ENCODE results near the gene FGD4.
A peak's percentile ranks its signal among the peaks of the same experiment; 100 is the strongest.

Gene FGD4

DNA sequence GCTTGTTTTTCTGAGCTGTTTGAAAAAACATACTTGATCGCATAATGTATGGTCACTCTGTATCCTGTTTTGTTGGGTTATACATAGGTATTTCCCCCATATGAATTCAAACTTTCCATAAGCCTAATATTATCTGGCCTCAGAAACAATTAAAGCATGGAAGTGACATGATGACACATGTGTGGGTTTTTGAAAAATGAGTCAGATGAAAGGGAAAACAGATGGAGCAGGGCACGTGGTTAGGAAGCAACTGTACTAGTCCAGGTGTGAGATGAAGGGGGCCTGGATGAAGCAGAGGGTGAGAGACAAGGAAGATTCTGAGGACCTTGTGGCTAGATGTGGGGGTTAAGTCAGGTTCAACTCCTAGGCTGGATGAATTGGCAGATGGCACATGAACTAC lies 187.0 kb downstream of the FGD4 start:
- peak; percentile 85 for ATAC-seq (ENCODE audit: insufficient read depth, low read depth)
- Histone ChIP-seq H3K36me3 (ENCODE audit: insufficient read depth, low read length) (no peaks in the 10 kb centered on the region), H3K27me3 (ENCODE audit: insufficient read depth, low read length, poor library complexity) (no peaks in the 10 kb centered on the region), H3K27ac (ENCODE audit: low read length) (peak overlapping the region; percentile 55), H3K79me2 (ENCODE audit: insufficient read depth, low read length) (no peaks in the 10 kb centered on the region), H3K9ac (ENCODE audit: low read depth, low read length) (no peak overlapping the region), H2AFZ (ENCODE audit: low read depth, low read length) (no peak overlapping the region), H3K4me3 (ENCODE audit: low read depth in 1 of 2, low read length in 2 of 2) (no peak overlapping the region), H4K20me1 (ENCODE audit: insufficient read depth, low read length) (no peaks in the 10 kb centered on the region), H3K4me1 (ENCODE audit: insufficient read depth, low read length) (peaks cover 47% of the 10 kb centered on the region), H3K4me2 (ENCODE audit: insufficient read depth, low read length) (no peak overlapping the region), H3K9me3 (ENCODE audit: insufficient read depth, low read length, severe bottlenecking) (no peaks in the 10 kb centered on the region)
- peak; percentile 60 for DNase-seq
- TF ChIP-seq, protein P1, sequence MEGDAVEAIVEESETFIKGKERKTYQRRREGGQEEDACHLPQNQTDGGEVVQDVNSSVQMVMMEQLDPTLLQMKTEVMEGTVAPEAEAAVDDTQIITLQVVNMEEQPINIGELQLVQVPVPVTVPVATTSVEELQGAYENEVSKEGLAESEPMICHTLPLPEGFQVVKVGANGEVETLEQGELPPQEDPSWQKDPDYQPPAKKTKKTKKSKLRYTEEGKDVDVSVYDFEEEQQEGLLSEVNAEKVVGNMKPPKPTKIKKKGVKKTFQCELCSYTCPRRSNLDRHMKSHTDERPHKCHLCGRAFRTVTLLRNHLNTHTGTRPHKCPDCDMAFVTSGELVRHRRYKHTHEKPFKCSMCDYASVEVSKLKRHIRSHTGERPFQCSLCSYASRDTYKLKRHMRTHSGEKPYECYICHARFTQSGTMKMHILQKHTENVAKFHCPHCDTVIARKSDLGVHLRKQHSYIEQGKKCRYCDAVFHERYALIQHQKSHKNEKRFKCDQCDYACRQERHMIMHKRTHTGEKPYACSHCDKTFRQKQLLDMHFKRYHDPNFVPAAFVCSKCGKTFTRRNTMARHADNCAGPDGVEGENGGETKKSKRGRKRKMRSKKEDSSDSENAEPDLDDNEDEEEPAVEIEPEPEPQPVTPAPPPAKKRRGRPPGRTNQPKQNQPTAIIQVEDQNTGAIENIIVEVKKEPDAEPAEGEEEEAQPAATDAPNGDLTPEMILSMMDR (IDR thresholded peaks at IDR 0.05; ENCODE audit: borderline replicate concordance, extremely low read depth, low read length, poor library complexity, severe bottlenecking), result no peak
- no peak for TF ChIP-seq EZH2 (IDR thresholded peaks at IDR 0.05; ENCODE audit: borderline replicate concordance, low read depth, low read length, severe bottlenecking)

DNA sequence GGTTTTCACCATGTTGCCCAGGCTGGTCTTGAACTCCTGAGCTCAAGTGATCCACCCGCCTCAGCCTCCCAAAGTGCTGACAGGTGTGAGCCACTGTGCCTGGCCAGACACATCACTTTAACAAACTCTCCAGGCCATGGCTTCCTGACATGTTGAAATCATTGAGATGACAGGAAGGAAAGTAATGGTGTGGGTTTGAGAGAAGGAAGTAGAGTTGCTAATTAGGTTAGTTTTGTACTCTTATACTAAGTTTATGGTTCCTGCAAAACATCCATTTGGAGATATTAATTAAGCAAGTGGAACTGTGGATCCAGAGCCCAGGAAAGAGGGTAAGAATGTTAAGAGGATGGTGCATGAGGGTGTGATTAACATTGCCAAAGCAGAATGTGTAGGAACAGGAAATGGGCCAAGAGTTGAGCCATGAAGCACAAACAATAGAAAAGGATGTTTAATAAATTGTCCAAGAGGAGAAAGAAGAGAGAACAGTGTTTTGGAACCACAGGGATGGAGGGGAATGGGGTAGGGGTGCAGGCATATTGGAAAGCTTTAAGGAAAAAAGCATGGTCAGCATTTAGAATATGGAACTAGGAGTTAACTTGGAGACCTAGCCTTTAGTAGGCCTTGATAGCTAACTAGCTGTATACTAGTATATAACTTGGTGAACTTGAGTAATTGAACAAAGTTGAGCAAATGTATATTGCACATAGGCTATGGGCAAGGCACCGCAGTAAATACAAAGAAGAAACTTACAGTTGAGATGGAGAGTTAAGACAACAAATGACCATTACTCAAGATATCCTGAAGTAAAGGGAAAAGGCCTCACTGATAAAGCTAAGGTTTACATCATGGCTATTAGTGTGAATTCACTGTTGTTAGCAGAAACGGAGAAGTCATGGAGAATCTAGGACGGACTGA lies 188.5 kb downstream of the FGD4 start:
- Histone ChIP-seq H3K79me2 (ENCODE audit: insufficient read depth, low read length) (no peaks in the 10 kb centered on the region), H2AFZ (ENCODE audit: low read depth, low read length) (peak overlapping the region; percentile 35), H4K20me1 (ENCODE audit: insufficient read depth, low read length) (no peaks in the 10 kb centered on the region), H3K9me3 (ENCODE audit: insufficient read depth, low read length, severe bottlenecking) (no peaks in the 10 kb centered on the region), H3K9ac (ENCODE audit: low read depth, low read length) (no peak overlapping the region), H3K36me3 (ENCODE audit: insufficient read depth, low read length) (no peaks in the 10 kb centered on the region), H3K4me1 (ENCODE audit: insufficient read depth, low read length) (peaks cover 47% of the 10 kb centered on the region), H3K4me3 (ENCODE audit: low read depth in 1 of 2, low read length in 2 of 2) (no peak overlapping the region), H3K27ac (ENCODE audit: low read length) (peak overlapping the region; percentile 64), H3K27me3 (ENCODE audit: insufficient read depth, low read length, poor library complexity) (no peaks in the 10 kb centered on the region), H3K4me2 (ENCODE audit: insufficient read depth, low read length) (no peak overlapping the region)
- DNase-seq (no peak), ATAC-seq (ENCODE audit: insufficient read depth, low read depth) (no peak)
- no peak for TF ChIP-seq EZH2 (IDR thresholded peaks at IDR 0.05; ENCODE audit: borderline replicate concordance, low read depth, low read length, severe bottlenecking)
- TF ChIP-seq, protein P1 (IDR thresholded peaks at IDR 0.05; ENCODE audit: borderline replicate concordance, extremely low read depth, low read length, poor library complexity, severe bottlenecking), result no peak

DNA sequence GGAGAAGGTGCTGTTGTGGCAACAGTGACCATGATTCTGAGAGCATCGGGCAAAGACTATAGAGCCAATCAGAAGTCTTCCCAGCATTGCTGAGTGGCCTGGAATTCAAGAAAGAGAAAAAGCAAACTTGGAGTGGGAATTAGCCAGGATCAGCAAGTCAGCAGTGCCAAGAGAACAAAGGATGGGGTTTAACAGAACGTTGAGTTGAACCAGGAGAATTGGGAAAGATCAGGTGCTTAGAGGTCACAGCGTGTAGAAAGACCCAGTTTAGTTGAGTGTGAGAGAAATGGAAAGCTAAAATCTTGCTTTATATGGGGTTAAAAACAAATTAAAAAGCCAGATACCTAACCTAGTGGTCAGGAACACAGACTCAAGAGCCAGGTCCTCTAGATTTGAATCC lies 189.2 kb downstream of the FGD4 start:
- 0 out of 2 replicates have a peak overlapping the region, but pooled peaks have one; percentile 28 for H3K4me2 ChIP-seq (ENCODE audit: insufficient read depth, low read length)
- no peaks in the 10 kb centered on the region for H3K9me3 ChIP-seq (ENCODE audit: insufficient read depth, low read length, severe bottlenecking)
- peaks cover 47% of the 10 kb centered on the region for H3K4me1 ChIP-seq (ENCODE audit: insufficient read depth, low read length)
- H3K4me3 ChIP-seq (ENCODE audit: low read depth in 1 of 2, low read length in 2 of 2), result no peak overlapping the region
- no peak for DNase-seq
- H3K79me2 ChIP-seq (ENCODE audit: insufficient read depth, low read length), result no peaks in the 10 kb centered on the region
- no peak for ATAC-seq (ENCODE audit: insufficient read depth, low read depth)
- H4K20me1 ChIP-seq (ENCODE audit: insufficient read depth, low read length), result no peaks in the 10 kb centered on the region
- no peaks in the 10 kb centered on the region for H3K27me3 ChIP-seq (ENCODE audit: insufficient read depth, low read length, poor library complexity)
- H2AFZ ChIP-seq (ENCODE audit: low read depth, low read length), result peak overlapping the region; percentile 35; the same call in 1 of the 2 replicates
- H3K9ac ChIP-seq (ENCODE audit: low read depth, low read length), result peak overlapping the region; percentile 12; the same call in 1 of the 2 replicates
- TF ChIP-seq, protein P1 (IDR thresholded peaks at IDR 0.05; ENCODE audit: borderline replicate concordance, extremely low read depth, low read length, poor library complexity, severe bottlenecking), result no peak
- no peak for TF ChIP-seq EZH2 (IDR thresholded peaks at IDR 0.05; ENCODE audit: borderline replicate concordance, low read depth, low read length, severe bottlenecking)
- no peaks in the 10 kb centered on the region for H3K36me3 ChIP-seq (ENCODE audit: insufficient read depth, low read length)
- peak overlapping the region; percentile 64 for H3K27ac ChIP-seq (ENCODE audit: low read length)
